Fibroblast of lung (primary cell): Measurements from ENCODE around the gene CLEC19A.

Source experiments
- CTCF ChIP-seq, 2 donors: IDR thresholded peaks in 1 of 2; conservative IDR thresholded peaks in 1 of 2; 1 replicate in 1 of 2; 2 replicates in 1 of 2; pipeline ENCODE4 v1.5.1; 2011 to 2012; ENCODE audit warnings: low read length in 2 of 2, control low read depth in 1 of 2, inconsistent platforms in 1 of 2, low read depth in 1 of 2, mild to moderate bottlenecking in 1 of 2
- EZH2 ChIP-seq: IDR thresholded peaks from 2 replicates; pipeline ENCODE4 v1.5.1; 2012; ENCODE audit warnings: low read length, control low read depth, mild to moderate bottlenecking; ENCODE audit errors: missing control alignments

- TF ChIP-seq CTCF (conservative IDR thresholded peaks at IDR 0.05 in 1 of 2, IDR thresholded peaks at IDR 0.05 in 1 of 2; ENCODE audit: low read depth in 1 of 2, low read length in 2 of 2) (no peak), EZH2 (no peak)
Observed at GRCh38 chr16:19359556-19359955, 74.0 kb downstream of the CLEC19A start.
